ENCODE measurements around the gene GOLT1A. TPM values are rescaled to one million over a fixed set of nuclear protein-coding genes. Genes with fewer than 3 reads are reported as not detected.
"Not testable (repeated sequence)": the region's sequence is repeated elsewhere in the genome, so short reads cannot be mapped to it uniquely, and the experiment has no call there.

GOLT1A gene
- total and polyA plus RNA-seq, 2 donors, result 0.47 to 1.4 TPM

GRCh38 chr1:204238520-204238919, 24.7 kb upstream of the GOLT1A start:
- H3K4me3 ChIP-seq (ENCODE audit: low read length in 2 of 2); H3K4me1 ChIP-seq (ENCODE audit: control insufficient read depth in 2 of 2, insufficient read depth in 2 of 2, low read length in 2 of 2); DNase-seq (ENCODE audit: low read depth in 6 of 9, low spot score in 9 of 9); H3K27ac ChIP-seq (ENCODE audit: low read depth in 1 of 2, low read length in 1 of 2); H3K36me3 ChIP-seq (ENCODE audit: control insufficient read depth in 2 of 2, insufficient read depth in 2 of 2, low read length in 1 of 2); H3K27me3 ChIP-seq (ENCODE audit: control insufficient read depth in 2 of 2, insufficient read depth in 1 of 2, low read length in 1 of 2); H3K9me3 ChIP-seq (ENCODE audit: control insufficient read depth in 2 of 2, insufficient read depth in 1 of 2, low read length in 1 of 2): not testable (repeated sequence)
- WGBS, result 93% methylated on average over 2 of the region's 2 CpGs

- H3K27ac ChIP-seq (ENCODE audit: low read depth in 1 of 2, low read length in 1 of 2); H3K27me3 ChIP-seq (ENCODE audit: control insufficient read depth in 2 of 2, insufficient read depth in 1 of 2, low read length in 1 of 2); H3K9me3 ChIP-seq (ENCODE audit: control insufficient read depth in 2 of 2, insufficient read depth in 1 of 2, low read length in 1 of 2); H3K4me3 ChIP-seq (ENCODE audit: low read length in 2 of 2); H3K36me3 ChIP-seq (ENCODE audit: control insufficient read depth in 2 of 2, insufficient read depth in 2 of 2, low read length in 1 of 2); DNase-seq (ENCODE audit: low read depth in 6 of 9, low spot score in 9 of 9); H3K4me1 ChIP-seq (ENCODE audit: control insufficient read depth in 2 of 2, insufficient read depth in 2 of 2, low read length in 2 of 2): not testable (repeated sequence)
- 100% methylated on average over 1 of the region's 1 CpG for whole genome bisulfite sequencing
These were observed 23.7 kb upstream of the GOLT1A start for GRCh38 chr1:204237515-204237914.

GRCh38 chr1:204232526-204232925, 18.7 kb upstream of the GOLT1A start:
- Histone ChIP-seq H3K9me3 (ENCODE audit: control insufficient read depth in 2 of 2, insufficient read depth in 1 of 2, low read length in 1 of 2) (no peaks in the 10 kb centered on the region), H3K27me3 (ENCODE audit: control insufficient read depth in 2 of 2, insufficient read depth in 1 of 2, low read length in 1 of 2) (no peaks in the 10 kb centered on the region), H3K4me3 (ENCODE audit: low read length in 2 of 2) (no peak overlapping the region), H3K4me1 (ENCODE audit: control insufficient read depth in 2 of 2, insufficient read depth in 2 of 2, low read length in 2 of 2) (no peaks in the 10 kb centered on the region), H3K27ac (ENCODE audit: low read depth in 1 of 2, low read length in 1 of 2) (no peak overlapping the region), H3K36me3 (ENCODE audit: control insufficient read depth in 2 of 2, insufficient read depth in 2 of 2, low read length in 1 of 2) (no peaks in the 10 kb centered on the region)
- no peak for DNase-seq (ENCODE audit: low read depth in 6 of 9, low spot score in 9 of 9)

GRCh38 chr1:204230211-204230610, 16.4 kb upstream of the GOLT1A start:
- Histone ChIP-seq H3K4me3 (ENCODE audit: low read length in 2 of 2) (no peak overlapping the region), H3K27me3 (ENCODE audit: control insufficient read depth in 2 of 2, insufficient read depth in 1 of 2, low read length in 1 of 2) (no peaks in the 10 kb centered on the region), H3K4me1 (ENCODE audit: control insufficient read depth in 2 of 2, insufficient read depth in 2 of 2, low read length in 2 of 2) (no peaks in the 10 kb centered on the region), H3K27ac (ENCODE audit: low read depth in 1 of 2, low read length in 1 of 2) (no peak overlapping the region), H3K9me3 (ENCODE audit: control insufficient read depth in 2 of 2, insufficient read depth in 1 of 2, low read length in 1 of 2) (no peaks in the 10 kb centered on the region), H3K36me3 (ENCODE audit: control insufficient read depth in 2 of 2, insufficient read depth in 2 of 2, low read length in 1 of 2) (no peaks in the 10 kb centered on the region)
- WGBS, result 96% methylated on average over 14 of the region's 14 CpGs
- no peak for DNase-seq (ENCODE audit: low read depth in 6 of 9, low spot score in 9 of 9)

- no peak for DNase-seq (ENCODE audit: low read depth in 6 of 9, low spot score in 9 of 9)
- Histone ChIP-seq H3K27me3 (ENCODE audit: control insufficient read depth in 2 of 2, insufficient read depth in 1 of 2, low read length in 1 of 2) (no peaks in the 10 kb centered on the region), H3K4me1 (ENCODE audit: control insufficient read depth in 2 of 2, insufficient read depth in 2 of 2, low read length in 2 of 2) (no peaks in the 10 kb centered on the region), H3K4me3 (ENCODE audit: low read length in 2 of 2) (no peak overlapping the region), H3K36me3 (ENCODE audit: control insufficient read depth in 2 of 2, insufficient read depth in 2 of 2, low read length in 1 of 2) (no peaks in the 10 kb centered on the region), H3K9me3 (ENCODE audit: control insufficient read depth in 2 of 2, insufficient read depth in 1 of 2, low read length in 1 of 2) (no peaks in the 10 kb centered on the region), H3K27ac (ENCODE audit: low read depth in 1 of 2, low read length in 1 of 2) (no peak overlapping the region)
- WGBS, result 97% methylated on average over 13 of the region's 13 CpGs
These were observed 15.1 kb upstream of the GOLT1A start for GRCh38 chr1:204228896-204229295.

GRCh38 chr1:204227996-204228785, 14.4 kb upstream of the GOLT1A start:
- no peak overlapping the region for H3K27ac ChIP-seq (ENCODE audit: low read depth in 1 of 2, low read length in 1 of 2)
- WGBS, result 93% methylated on average over 20 of the region's 20 CpGs

GRCh38 chr1:204227351-204227750, 13.6 kb upstream of the GOLT1A start:
- Histone ChIP-seq H3K27me3 (ENCODE audit: control insufficient read depth in 2 of 2, insufficient read depth in 1 of 2, low read length in 1 of 2) (no peaks in the 10 kb centered on the region), H3K9me3 (ENCODE audit: control insufficient read depth in 2 of 2, insufficient read depth in 1 of 2, low read length in 1 of 2) (no peaks in the 10 kb centered on the region), H3K27ac (ENCODE audit: low read depth in 1 of 2, low read length in 1 of 2) (no peak overlapping the region), H3K4me3 (ENCODE audit: low read length in 2 of 2) (no peak overlapping the region), H3K4me1 (ENCODE audit: control insufficient read depth in 2 of 2, insufficient read depth in 2 of 2, low read length in 2 of 2) (no peaks in the 10 kb centered on the region), H3K36me3 (ENCODE audit: control insufficient read depth in 2 of 2, insufficient read depth in 2 of 2, low read length in 1 of 2) (no peaks in the 10 kb centered on the region)
- WGBS, result 98% methylated on average over 2 of the region's 2 CpGs
- no peak for DNase-seq (ENCODE audit: low read depth in 6 of 9, low spot score in 9 of 9)

More at GRCh38 chr1:204227996-204228785, 14.4 kb upstream of the GOLT1A start:
- H3K9me3 ChIP-seq (ENCODE audit: control insufficient read depth in 2 of 2, insufficient read depth in 1 of 2, low read length in 1 of 2), result no peaks in the 10 kb centered on the region
- H3K36me3 ChIP-seq (ENCODE audit: control insufficient read depth in 2 of 2, insufficient read depth in 2 of 2, low read length in 1 of 2), result no peaks in the 10 kb centered on the region
- H3K4me1 ChIP-seq (ENCODE audit: control insufficient read depth in 2 of 2, insufficient read depth in 2 of 2, low read length in 2 of 2), result no peaks in the 10 kb centered on the region
- H3K27me3 ChIP-seq (ENCODE audit: control insufficient read depth in 2 of 2, insufficient read depth in 1 of 2, low read length in 1 of 2), result no peaks in the 10 kb centered on the region
- DNase-seq (ENCODE audit: low read depth in 6 of 9, low spot score in 9 of 9), result no peak
- no peak overlapping the region for H3K4me3 ChIP-seq (ENCODE audit: low read length in 2 of 2)

- no peaks in the 10 kb centered on the region for H3K36me3 ChIP-seq (ENCODE audit: control insufficient read depth in 2 of 2, insufficient read depth in 2 of 2, low read length in 1 of 2)
- H3K27me3 ChIP-seq (ENCODE audit: control insufficient read depth in 2 of 2, insufficient read depth in 1 of 2, low read length in 1 of 2), result no peaks in the 10 kb centered on the region
- no peak overlapping the region for H3K4me3 ChIP-seq (ENCODE audit: low read length in 2 of 2)
- H3K4me1 ChIP-seq (ENCODE audit: control insufficient read depth in 2 of 2, insufficient read depth in 2 of 2, low read length in 2 of 2), result no peaks in the 10 kb centered on the region
- no peak overlapping the region for H3K27ac ChIP-seq (ENCODE audit: low read depth in 1 of 2, low read length in 1 of 2)
- H3K9me3 ChIP-seq (ENCODE audit: control insufficient read depth in 2 of 2, insufficient read depth in 1 of 2, low read length in 1 of 2), result no peaks in the 10 kb centered on the region
- WGBS, result 94% methylated on average over 16 of the region's 16 CpGs
- no peak for DNase-seq (ENCODE audit: low read depth in 6 of 9, low spot score in 9 of 9)
These were observed 12.3 kb upstream of the GOLT1A start for GRCh38 chr1:204225841-204226735.

- Histone ChIP-seq H3K9me3 (ENCODE audit: control insufficient read depth in 2 of 2, insufficient read depth in 1 of 2, low read length in 1 of 2) (no peaks in the 10 kb centered on the region), H3K36me3 (ENCODE audit: control insufficient read depth in 2 of 2, insufficient read depth in 2 of 2, low read length in 1 of 2) (no peaks in the 10 kb centered on the region), H3K27ac (ENCODE audit: low read depth in 1 of 2, low read length in 1 of 2) (no peak overlapping the region), H3K4me1 (ENCODE audit: control insufficient read depth in 2 of 2, insufficient read depth in 2 of 2, low read length in 2 of 2) (no peaks in the 10 kb centered on the region), H3K4me3 (ENCODE audit: low read length in 2 of 2) (no peak overlapping the region), H3K27me3 (ENCODE audit: control insufficient read depth in 2 of 2, insufficient read depth in 1 of 2, low read length in 1 of 2) (no peaks in the 10 kb centered on the region)
- WGBS, result 91% methylated on average over 8 of the region's 8 CpGs
- no peak for DNase-seq (ENCODE audit: low read depth in 6 of 9, low spot score in 9 of 9)
These were observed 10.9 kb upstream of the GOLT1A start for GRCh38 chr1:204224655-204225054.

All from thymus (tissue), 11 donors.